Neural cell (in vitro differentiated cells): Measurements from ENCODE around the gene CSMD2.

Source experiments
- CTCF ChIP-seq: fragments of 450-650 bp; IDR thresholded peaks from 2 replicates; pipeline ENCODE4 v1.5.1; 2014; ENCODE audit warnings: antibody characterized with exemption, mild to moderate bottlenecking, moderate library complexity; ENCODE audit not compliant: poor library complexity, severe bottlenecking
- EP300 ChIP-seq: fragments of 450-650 bp; conservative IDR thresholded peaks from 2 replicates; pipeline ENCODE4 v1.6.1; 2014; ENCODE audit warnings: antibody characterized with exemption, mild to moderate bottlenecking, moderate library complexity; ENCODE audit not compliant: poor library complexity, severe bottlenecking
- MXI1 ChIP-seq: fragments of 450-650 bp; conservative IDR thresholded peaks from 2 replicates; pipeline ENCODE4 v1.6.1; 2014; ENCODE audit warnings: antibody characterized with exemption, mild to moderate bottlenecking; ENCODE audit not compliant: poor library complexity, severe bottlenecking
- POLR2AphosphoS5 ChIP-seq: IDR thresholded peaks from 2 replicates; pipeline ENCODE4 v1.6.1; 2012
- REST ChIP-seq: IDR thresholded peaks from 2 replicates; pipeline ENCODE4 v1.6.1; 2012; ENCODE audit warnings: borderline replicate concordance
- TAF1 ChIP-seq: IDR thresholded peaks from 2 replicates; pipeline ENCODE4 v1.6.1; 2012; ENCODE audit warnings: low read depth

- TF ChIP-seq CTCF, result no peak
- TF ChIP-seq EP300, result no peak
- TF ChIP-seq POLR2AphosphoS5, result no peak
- no peak for TF ChIP-seq REST
- no peak for TF ChIP-seq MXI1
- no peak for TF ChIP-seq TAF1
Observed at GRCh38 chr1:33588726-33589125, 576.3 kb downstream of the CSMD2 start.
